Gastrocnemius medialis (tissue), 4 donors: Measurements from ENCODE around the gene GNRHR.

ENCODE experiments used
- POLR2A ChIP-seq, 2 donors: fragments of 450-650 bp; IDR thresholded peaks; one replicate each; pipeline ENCODE4 v1.6.1; 2017; ENCODE audit warnings: antibody characterized with exemption in 2 of 2, mild to moderate bottlenecking in 2 of 2, moderate library complexity in 2 of 2
- TF ChIP-seq, protein P1 (sequence below), 5 experiments: fragments of 450-650 bp in 3 of 5; fragments of 200-600 bp in 2 of 5; sonication (generic) in 2 of 5; IDR thresholded peaks in 4 of 5; conservative IDR thresholded peaks in 1 of 5; 1 replicate in 4 of 5; 2 replicates in 1 of 5; pipeline ENCODE4 v1.5.1; 2016 to 2019; ENCODE audit warnings: antibody characterized with exemption in 5 of 5, mild to moderate bottlenecking in 3 of 5, moderate library complexity in 3 of 5

DNA sequence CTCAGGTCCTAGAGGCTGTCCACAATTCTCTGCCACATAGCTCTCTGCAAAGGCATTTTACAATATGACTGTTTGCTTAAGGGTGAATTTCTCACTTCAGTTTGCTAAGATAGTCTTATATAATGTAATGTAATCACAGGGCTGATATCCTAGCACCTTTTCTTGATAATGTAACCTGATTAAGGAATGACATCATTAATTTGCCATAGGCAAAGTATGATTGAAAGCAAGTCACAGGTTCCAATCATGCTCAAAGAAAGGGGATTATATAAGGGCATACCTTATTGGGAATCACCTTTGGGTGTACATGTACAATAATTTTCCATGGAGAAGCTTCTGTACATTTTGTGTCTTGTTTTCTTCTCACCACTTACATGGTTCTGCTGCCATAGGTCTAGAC, 18.9 kb downstream of the GNRHR start:
- TF ChIP-seq, protein P1, sequence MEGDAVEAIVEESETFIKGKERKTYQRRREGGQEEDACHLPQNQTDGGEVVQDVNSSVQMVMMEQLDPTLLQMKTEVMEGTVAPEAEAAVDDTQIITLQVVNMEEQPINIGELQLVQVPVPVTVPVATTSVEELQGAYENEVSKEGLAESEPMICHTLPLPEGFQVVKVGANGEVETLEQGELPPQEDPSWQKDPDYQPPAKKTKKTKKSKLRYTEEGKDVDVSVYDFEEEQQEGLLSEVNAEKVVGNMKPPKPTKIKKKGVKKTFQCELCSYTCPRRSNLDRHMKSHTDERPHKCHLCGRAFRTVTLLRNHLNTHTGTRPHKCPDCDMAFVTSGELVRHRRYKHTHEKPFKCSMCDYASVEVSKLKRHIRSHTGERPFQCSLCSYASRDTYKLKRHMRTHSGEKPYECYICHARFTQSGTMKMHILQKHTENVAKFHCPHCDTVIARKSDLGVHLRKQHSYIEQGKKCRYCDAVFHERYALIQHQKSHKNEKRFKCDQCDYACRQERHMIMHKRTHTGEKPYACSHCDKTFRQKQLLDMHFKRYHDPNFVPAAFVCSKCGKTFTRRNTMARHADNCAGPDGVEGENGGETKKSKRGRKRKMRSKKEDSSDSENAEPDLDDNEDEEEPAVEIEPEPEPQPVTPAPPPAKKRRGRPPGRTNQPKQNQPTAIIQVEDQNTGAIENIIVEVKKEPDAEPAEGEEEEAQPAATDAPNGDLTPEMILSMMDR (IDR thresholded peaks at IDR 0.05 in 4 of 5, conservative IDR thresholded peaks at IDR 0.05 in 1 of 5), result no peak
- TF ChIP-seq POLR2A (IDR thresholded peaks at IDR 0.05), result no peak
